ENCODE measurements around the gene RBPJL.
A peak's percentile ranks its signal among the peaks of the same experiment; 100 is the strongest.

The RBPJL gene

GRCh38 chr20:45311589-45312211 lies 5.1 kb downstream of the RBPJL start:
- peak; percentile 66 for ATAC-seq
- no peak for TF ChIP-seq TCF4 (CRISPR knock-in tag; IDR thresholded peaks at IDR 0.05; ENCODE audit: borderline replicate concordance)
- TF ChIP-seq CREB5 (CRISPR knock-in tag; IDR thresholded peaks at IDR 0.05; ENCODE audit: low read depth): no peak
- TF ChIP-seq ZFP3 (CRISPR knock-in tag; IDR thresholded peaks at IDR 0.05): no peak
- no peak for TF ChIP-seq ZC3H10 (CRISPR knock-in tag; IDR thresholded peaks at IDR 0.05)
- TF ChIP-seq CSDC2 (CRISPR knock-in tag; IDR thresholded peaks at IDR 0.05): no peak
- TF ChIP-seq ESRRG (CRISPR knock-in tag; IDR thresholded peaks at IDR 0.05): no peak

GRCh38 chr20:45312241-45312640 lies 5.6 kb downstream of the RBPJL start:
- TF ChIP-seq ARNTL (CRISPR knock-in tag; IDR thresholded peaks at IDR 0.05; ENCODE audit: borderline replicate concordance, low read depth): no peak
- no peak for TF ChIP-seq TCF4 (CRISPR knock-in tag; IDR thresholded peaks at IDR 0.05; ENCODE audit: borderline replicate concordance)
- no peak for TF ChIP-seq TSHZ2 (CRISPR knock-in tag; IDR thresholded peaks at IDR 0.05)
- TF ChIP-seq ZNF70 (CRISPR knock-in tag; IDR thresholded peaks at IDR 0.05): no peak
- TF ChIP-seq ISL1 (CRISPR knock-in tag; IDR thresholded peaks at IDR 0.05): no peak
- TF ChIP-seq ZNF8 (CRISPR knock-in tag; IDR thresholded peaks at IDR 0.05): no peak
- TF ChIP-seq PATZ1 (CRISPR knock-in tag; IDR thresholded peaks at IDR 0.05; ENCODE audit: borderline replicate concordance): no peak
- no peak for TF ChIP-seq BACH2 (CRISPR knock-in tag; IDR thresholded peaks at IDR 0.05; ENCODE audit: borderline replicate concordance)
- ATAC-seq: no peak

DNA sequence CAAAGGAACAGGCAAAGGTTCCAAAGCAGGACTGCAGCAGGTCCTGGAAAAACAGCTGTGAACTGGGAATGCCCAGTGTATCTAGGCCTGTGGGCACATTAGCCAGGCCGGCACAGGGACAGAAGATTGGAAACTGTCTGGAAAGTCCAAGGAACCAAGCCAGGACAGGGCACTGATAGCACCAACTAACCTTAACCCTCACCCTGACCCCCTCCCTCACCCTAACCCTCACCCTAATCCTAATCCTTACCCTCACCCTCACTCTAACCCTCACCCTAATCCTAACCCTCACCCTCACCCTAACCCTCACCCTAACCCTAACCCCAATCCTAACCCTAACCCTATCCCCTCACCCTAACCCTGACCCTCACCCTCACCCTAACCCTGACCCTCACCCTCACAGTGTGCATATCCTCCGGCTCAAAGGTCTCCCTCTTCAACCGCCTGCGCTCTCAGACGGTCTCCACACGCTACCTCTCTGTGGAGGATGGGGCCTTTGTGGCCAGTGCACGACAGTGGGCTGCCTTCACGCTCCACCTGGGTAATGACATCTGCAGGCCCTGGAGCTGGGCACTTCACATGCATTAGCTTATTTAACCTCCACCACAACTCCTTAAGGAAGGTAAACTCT lies 6.5 kb downstream of the RBPJL start:
- no peak for ATAC-seq
- TF ChIP-seq ISL1 (CRISPR knock-in tag; IDR thresholded peaks at IDR 0.05): no peak
- no peak for TF ChIP-seq TSHZ2 (CRISPR knock-in tag; IDR thresholded peaks at IDR 0.05)
- TF ChIP-seq GLIS3 (CRISPR knock-in tag; IDR thresholded peaks at IDR 0.05): no peak
- no peak for TF ChIP-seq ZC3H10 (CRISPR knock-in tag; IDR thresholded peaks at IDR 0.05)
- no peak for TF ChIP-seq PPARA (CRISPR knock-in tag; IDR thresholded peaks at IDR 0.05; ENCODE audit: borderline replicate concordance)
- no peak for TF ChIP-seq CREB5 (CRISPR knock-in tag; IDR thresholded peaks at IDR 0.05; ENCODE audit: low read depth)
- TF ChIP-seq CSDC2 (CRISPR knock-in tag; IDR thresholded peaks at IDR 0.05): no peak
- TF ChIP-seq RARB (CRISPR knock-in tag; IDR thresholded peaks at IDR 0.05): no peak
- TF ChIP-seq ZFP30 (CRISPR knock-in tag; IDR thresholded peaks at IDR 0.05): no peak
- no peak for TF ChIP-seq ESRRG (CRISPR knock-in tag; IDR thresholded peaks at IDR 0.05)

Measured in SK-N-SH treated with all-trans-retinoic acid at 6 μM for 48 hours (cell line).